HG03066 (cell line): ENCODE measurements around the gene USP17L10.
"Not testable (repeated sequence)": the region's sequence is repeated elsewhere in the genome, so short reads cannot be mapped to it uniquely, and the experiment has no call there.

ENCODE experiments used
- ATAC-seq: cut with Tn5 transposase; IDR thresholded peaks from one replicate; pipeline ENCODE4 v1.9.1; 2021; ENCODE audit warnings: low read depth; ENCODE audit not compliant: unreplicated experiment

Gene USP17L10, protein sequence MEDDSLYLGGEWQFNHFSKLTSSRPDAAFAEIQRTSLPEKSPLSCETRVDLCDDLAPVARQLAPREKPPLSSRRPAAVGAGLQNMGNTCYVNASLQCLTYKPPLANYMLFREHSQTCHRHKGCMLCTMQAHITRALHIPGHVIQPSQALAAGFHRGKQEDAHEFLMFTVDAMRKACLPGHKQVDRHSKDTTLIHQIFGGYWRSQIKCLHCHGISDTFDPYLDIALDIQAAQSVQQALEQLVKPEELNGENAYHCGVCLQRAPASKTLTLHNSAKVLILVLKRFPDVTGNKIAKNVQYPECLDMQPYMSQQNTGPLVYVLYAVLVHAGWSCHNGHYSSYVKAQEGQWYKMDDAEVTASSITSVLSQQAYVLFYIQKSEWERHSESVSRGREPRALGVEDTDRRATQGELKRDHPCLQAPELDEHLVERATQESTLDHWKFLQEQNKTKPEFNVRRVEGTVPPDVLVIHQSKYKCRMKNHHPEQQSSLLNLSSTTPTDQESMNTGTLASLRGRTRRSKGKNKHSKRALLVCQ

GRCh38 chr4:9210357-9210756, at the start of gene USP17L10:
Gene USP17L10, plus strand, starts transcription at chr4:9210657. Its CDS starts 0 bp downstream, at chr4:9210657.
- not testable (repeated sequence) for ATAC-seq

DNA sequence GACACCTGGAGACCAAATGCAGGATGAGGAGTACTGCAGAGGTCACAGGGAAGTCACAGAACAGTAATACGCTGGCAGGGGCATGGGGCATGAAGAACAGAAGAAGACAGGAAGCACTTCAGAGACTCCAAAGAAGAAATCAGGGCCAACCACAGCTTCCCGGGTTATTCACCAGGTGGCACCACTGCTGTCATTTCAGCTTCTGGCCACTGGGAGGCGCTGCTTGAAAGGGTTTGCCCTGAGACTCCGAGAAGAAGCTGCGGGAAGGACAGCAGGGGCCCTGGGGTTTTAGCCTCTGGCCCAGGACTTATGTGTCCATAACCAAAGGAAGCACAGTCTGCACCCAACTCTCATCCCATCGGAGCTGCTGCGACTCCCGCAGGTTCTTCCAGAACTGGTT, 44.5 kb upstream of the USP17L10 start:
- not testable (repeated sequence) for ATAC-seq

DNA sequence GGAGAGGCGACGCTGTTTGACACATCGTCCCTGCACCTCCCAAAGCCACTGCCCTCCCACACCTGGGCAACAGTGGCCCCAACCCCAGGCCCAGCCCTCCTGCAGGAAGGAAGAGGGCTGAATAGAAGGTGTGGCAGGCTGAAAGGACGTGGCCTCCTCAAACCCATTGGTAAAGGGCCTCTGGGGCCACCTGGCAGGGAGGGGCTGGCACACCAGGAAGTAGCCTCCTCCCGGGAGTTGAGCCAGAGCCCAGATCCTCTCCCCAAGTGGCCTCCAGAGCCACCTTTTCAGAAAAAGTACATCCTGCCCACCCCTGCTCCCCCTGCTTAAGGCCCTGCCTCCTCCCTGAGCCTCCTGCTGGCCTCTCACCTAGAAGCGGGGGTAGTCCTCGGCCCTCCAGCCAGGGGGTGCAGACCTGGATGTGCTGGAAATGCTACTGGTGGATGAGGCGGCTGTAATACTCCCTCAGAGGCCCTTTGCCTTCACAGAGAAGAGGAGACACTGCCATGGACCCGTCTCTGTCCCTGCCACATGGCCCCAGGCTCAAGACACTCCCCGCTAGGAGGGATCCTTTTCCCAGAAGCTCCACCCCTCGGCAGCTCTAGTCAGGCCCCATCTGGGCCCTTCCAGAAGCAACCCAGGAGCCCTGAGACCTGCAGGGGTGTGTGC, 40.5 kb upstream of the USP17L10 start, which contains the start of gene FAM90A26:
TSS of gene FAM90A26 (plus strand) at position 619 of the 669 bp plus-strand sequence. CDS start 2,764 bp downstream, outside the sequence.
- ATAC-seq = not testable (repeated sequence)

- ATAC-seq = not testable (repeated sequence)
Observed at GRCh38 chr4:9214701-9215100, 4.2 kb downstream of the USP17L10 start.

- not testable (repeated sequence) for ATAC-seq
Observed at GRCh38 chr4:9215105-9215504, 4.6 kb downstream of the USP17L10 start, which contains the start of gene USP17L11. Gene USP17L11, plus strand, starts transcription at chr4:9215405. Its CDS starts 0 bp downstream, at chr4:9215405.

DNA sequence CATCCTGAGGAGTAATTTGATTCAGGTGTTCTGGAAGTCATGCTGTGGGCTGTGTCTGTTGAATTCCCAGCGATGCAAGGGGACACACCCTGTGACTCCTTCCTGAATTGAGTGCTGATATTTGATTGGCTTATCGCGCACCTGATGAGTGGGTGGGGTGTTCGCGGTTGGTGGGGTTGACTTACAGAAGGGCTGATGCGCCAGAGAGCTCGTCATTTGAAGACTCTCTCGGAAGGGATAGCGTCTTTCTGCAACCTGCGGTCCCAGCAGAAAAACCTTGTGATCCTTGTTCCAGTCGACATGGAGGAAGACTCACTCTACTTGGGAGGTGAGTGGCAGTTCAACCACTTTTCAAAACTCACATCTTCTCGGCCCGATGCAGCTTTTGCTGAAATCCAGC, 9.4 kb downstream of the USP17L10 start, which contains the start of gene USP17L12:
TSS of gene USP17L12 (plus strand) at position 301 of the 400 bp plus-strand sequence. CDS start at position 301, 0 bp downstream.
- not testable (repeated sequence) for ATAC-seq

DNA sequence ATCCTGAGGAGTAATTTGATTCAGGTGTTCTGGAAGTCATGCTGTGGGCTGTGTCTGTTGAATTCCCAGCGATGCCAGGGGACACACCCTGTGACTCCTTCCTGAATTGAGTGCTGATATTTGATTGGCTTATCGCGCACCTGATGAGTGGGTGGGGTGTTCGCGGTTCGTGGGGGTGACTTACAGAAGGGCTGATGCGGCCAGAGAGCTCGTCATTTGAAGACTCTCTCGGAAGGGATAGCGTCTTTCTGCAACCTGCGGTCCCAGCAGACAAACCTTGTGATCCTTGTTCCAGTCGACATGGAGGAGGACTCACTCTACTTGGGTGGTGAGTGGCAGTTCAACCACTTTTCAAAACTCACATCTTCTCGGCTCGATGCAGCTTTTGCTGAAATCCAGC, 14.1 kb downstream of the USP17L10 start, which contains the start of gene USP17L13:
TSS of gene USP17L13 (plus strand) at position 301 of the 400 bp plus-strand sequence. CDS start at position 301, 0 bp downstream.
- ATAC-seq = not testable (repeated sequence)

GRCh38 chr4:9230249-9230648, 19.8 kb downstream of the USP17L10 start:
- not testable (repeated sequence) for ATAC-seq

DNA sequence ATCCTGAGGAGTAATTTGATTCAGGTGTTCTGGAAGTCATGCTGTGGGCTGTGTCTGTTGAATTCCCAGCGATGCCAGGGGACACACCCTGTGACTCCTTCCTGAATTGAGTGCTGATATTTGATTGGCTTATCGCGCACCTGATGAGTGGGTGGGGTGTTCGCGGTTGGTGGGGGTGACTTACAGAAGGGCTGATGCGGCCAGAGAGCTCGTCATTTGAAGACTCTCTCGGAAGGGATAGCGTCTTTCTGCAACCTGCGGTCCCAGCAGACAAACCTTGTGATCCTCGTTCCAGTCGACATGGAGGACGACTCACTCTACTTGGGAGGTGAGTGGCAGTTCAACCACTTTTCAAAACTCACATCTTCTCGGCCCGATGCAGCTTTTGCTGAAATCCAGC, 23.6 kb downstream of the USP17L10 start, which contains the start of gene USP17L15:
TSS of gene USP17L15 (plus strand) at position 301 of the 400 bp plus-strand sequence. CDS start at position 301, 0 bp downstream.
- not testable (repeated sequence) for ATAC-seq

DNA sequence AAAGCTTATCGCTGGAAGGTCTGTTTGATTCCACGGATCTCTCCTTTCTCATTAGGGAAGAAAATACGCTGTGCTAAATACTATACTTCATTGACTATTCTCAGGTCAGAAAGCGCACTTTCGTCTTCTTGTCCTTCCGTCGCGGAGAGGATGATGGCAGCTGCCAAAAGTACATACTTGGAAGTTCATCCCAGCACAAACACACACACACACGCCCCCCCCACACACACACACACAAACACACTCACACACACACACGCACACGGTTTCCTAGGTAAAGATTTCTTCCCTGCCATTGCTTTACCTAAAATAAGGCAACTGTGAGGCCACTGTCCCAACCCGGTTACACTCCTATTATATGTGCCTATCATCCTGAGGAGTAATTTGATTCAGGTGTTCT, 28.0 kb downstream of the USP17L10 start:
- ATAC-seq = not testable (repeated sequence)

- not testable (repeated sequence) for ATAC-seq
Observed at GRCh38 chr4:9243579-9243978, 33.1 kb downstream of the USP17L10 start, which contains the start of gene USP17L17. Gene USP17L17, plus strand, starts transcription at chr4:9243879. Its CDS starts 0 bp downstream, at chr4:9243879.

DNA sequence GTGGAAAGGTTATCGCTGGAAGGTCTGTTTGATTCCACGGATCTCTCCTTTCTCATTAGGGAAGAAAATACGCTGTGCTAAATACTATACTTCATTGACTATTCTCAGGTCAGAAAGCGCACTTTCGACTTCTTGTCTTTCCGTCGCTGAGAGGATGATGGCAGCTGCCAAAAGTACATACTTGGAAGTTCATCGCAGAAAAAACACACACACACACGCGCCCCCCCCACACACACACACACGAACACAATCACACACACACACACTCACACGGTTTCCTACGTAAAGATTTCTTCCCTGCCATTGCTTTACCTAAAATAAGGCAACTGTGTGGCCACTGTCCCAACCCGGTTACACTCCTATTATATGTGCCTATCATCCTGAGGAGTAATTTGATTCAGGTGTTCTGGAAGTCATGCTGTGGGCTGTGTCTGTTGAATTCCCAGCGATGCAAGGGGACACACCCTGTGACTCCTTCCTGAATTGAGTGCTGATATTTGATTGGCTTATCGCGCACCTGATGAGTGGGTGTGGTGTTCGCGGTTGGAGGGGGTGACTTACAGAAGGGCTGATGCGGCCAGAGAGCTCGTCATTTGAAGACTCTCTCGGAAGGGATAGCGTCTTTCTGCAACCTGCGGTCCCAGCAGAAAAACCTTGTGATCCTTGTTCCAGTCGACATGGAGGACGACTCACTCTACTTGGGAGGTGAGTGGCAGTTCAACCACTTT, 37.7 kb downstream of the USP17L10 start, which contains the start of gene USP17L18:
TSS of gene USP17L18 (plus strand) at position 678 of the 728 bp plus-strand sequence. CDS start at position 678, 0 bp downstream.
- not testable (repeated sequence) for ATAC-seq

DNA sequence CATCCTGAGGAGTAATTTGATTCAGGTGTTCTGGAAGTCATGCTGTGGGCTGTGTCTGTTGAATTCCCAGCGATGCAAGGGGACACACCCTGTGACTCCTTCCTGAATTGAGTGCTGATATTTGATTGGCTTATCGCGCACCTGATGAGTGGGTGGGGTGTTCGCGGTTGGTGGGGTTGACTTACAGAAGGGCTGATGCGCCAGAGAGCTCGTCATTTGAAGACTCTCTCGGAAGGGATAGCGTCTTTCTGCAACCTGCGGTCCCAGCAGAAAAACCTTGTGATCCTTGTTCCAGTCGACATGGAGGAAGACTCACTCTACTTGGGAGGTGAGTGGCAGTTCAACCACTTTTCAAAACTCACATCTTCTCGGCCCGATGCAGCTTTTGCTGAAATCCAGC, 42.6 kb downstream of the USP17L10 start, which contains the start of gene USP17L19:
TSS of gene USP17L19 (plus strand) at position 301 of the 400 bp plus-strand sequence. CDS start at position 301, 0 bp downstream.
- not testable (repeated sequence) for ATAC-seq

GRCh38 chr4:9257824-9258223, 47.4 kb downstream of the USP17L10 start, which contains the start of gene USP17L20:
Gene USP17L20, plus strand, starts transcription at chr4:9258124. Its CDS starts 0 bp downstream, at chr4:9258124.
- not testable (repeated sequence) for ATAC-seq
